ENCODE results near the gene NCCRP1. TPM values are rescaled to one million over a fixed set of nuclear protein-coding genes. Genes with fewer than 3 reads are reported as not detected.

The NCCRP1 gene, protein sequence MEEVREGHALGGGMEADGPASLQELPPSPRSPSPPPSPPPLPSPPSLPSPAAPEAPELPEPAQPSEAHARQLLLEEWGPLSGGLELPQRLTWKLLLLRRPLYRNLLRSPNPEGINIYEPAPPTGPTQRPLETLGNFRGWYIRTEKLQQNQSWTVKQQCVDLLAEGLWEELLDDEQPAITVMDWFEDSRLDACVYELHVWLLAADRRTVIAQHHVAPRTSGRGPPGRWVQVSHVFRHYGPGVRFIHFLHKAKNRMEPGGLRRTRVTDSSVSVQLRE
- not detected in 2 replicates for total RNA-seq (2014; rRNA removed; shearing (Covaris generic))
- total RNA-seq (2022) = not detected in 2 replicates
- Bru-seq, nascent RNA = percentile 13 among the genes with signal in this experiment
- BruChase-seq, experiment 1, labeled RNA remaining after a 6-hour chase = not detected
- not detected for BruChase-seq, experiment 2, labeled RNA remaining after a 2-hour chase
- long read RNA-seq = 0 reads

GRCh38 chr19:39196860-39197562, at the start of gene NCCRP1:
Gene NCCRP1 (plus strand): TSS chr19:39196964. CDS start chr19:39196983, 19 bp downstream.
- Histone ChIP-seq H3K4me2 (ENCODE audit: low read length) (no peak within 1 kb of the TSS), H3K27ac (ENCODE audit: low read depth, low read length, poor library complexity, severe bottlenecking) (no peak within 1 kb of the TSS), H2AFZ (ENCODE audit: low read length) (no peak within 1 kb of the TSS), H3K9me3 (ENCODE audit: low read length) (no peaks in the 10 kb centered on the region), H4K20me1 (ENCODE audit: insufficient read depth, low read length) (no peaks in the 10 kb centered on the region), H3K9me2 (ENCODE audit: insufficient read depth, low read length) (no peaks in the 10 kb centered on the region), H3K79me2 (ENCODE audit: insufficient read depth, low read depth, low read length) (no peaks in the 10 kb centered on the region), H3K36me3 (ENCODE audit: insufficient read depth, low read length) (no peaks in the 10 kb centered on the region), H3K4me1 (ENCODE audit: insufficient read depth, low read length, poor library complexity, severe bottlenecking) (no peaks in the 10 kb centered on the region), H3K4me3 (ENCODE audit: low read depth, low read length, poor library complexity, severe bottlenecking) (no peak within 1 kb of the TSS)
- intact Hi-C loops (cut with micrococcal nuclease; ENCODE audit: unreplicated experiment) = no loop called here
- DNase-seq (ENCODE audit: low spot score) = no peak
- POLR2A ChIA-PET = no interaction called here
- CTCF ChIA-PET (ENCODE audit: unreplicated experiment) = no interaction called here
- TF ChIP-seq, protein P1, sequence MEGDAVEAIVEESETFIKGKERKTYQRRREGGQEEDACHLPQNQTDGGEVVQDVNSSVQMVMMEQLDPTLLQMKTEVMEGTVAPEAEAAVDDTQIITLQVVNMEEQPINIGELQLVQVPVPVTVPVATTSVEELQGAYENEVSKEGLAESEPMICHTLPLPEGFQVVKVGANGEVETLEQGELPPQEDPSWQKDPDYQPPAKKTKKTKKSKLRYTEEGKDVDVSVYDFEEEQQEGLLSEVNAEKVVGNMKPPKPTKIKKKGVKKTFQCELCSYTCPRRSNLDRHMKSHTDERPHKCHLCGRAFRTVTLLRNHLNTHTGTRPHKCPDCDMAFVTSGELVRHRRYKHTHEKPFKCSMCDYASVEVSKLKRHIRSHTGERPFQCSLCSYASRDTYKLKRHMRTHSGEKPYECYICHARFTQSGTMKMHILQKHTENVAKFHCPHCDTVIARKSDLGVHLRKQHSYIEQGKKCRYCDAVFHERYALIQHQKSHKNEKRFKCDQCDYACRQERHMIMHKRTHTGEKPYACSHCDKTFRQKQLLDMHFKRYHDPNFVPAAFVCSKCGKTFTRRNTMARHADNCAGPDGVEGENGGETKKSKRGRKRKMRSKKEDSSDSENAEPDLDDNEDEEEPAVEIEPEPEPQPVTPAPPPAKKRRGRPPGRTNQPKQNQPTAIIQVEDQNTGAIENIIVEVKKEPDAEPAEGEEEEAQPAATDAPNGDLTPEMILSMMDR (conservative IDR thresholded peaks at IDR 0.05; ENCODE audit: low read length) = no peak
- no peak for TF ChIP-seq EZH2phosphoT487 (IDR thresholded peaks at IDR 0.05; ENCODE audit: borderline replicate concordance, low read depth, low read length)
- no TSS peak for BruUV-seq (replicated peaks)

- Histone ChIP-seq H3K4me1 (ENCODE audit: insufficient read depth, low read length, poor library complexity, severe bottlenecking) (no peaks in the 10 kb centered on the region), H3K4me3 (ENCODE audit: low read depth, low read length, poor library complexity, severe bottlenecking) (no peak overlapping the region), H3K36me3 (ENCODE audit: insufficient read depth, low read length) (peaks cover 6% of the 10 kb centered on the region), H3K79me2 (ENCODE audit: insufficient read depth, low read depth, low read length) (peaks cover 10% of the 10 kb centered on the region; the same call in 1 of the 2 replicates), H3K9me3 (ENCODE audit: low read length) (no peaks in the 10 kb centered on the region), H3K9me2 (ENCODE audit: insufficient read depth, low read length) (no peaks in the 10 kb centered on the region), H4K20me1 (ENCODE audit: insufficient read depth, low read length) (no peaks in the 10 kb centered on the region), H2AFZ (ENCODE audit: low read length) (no peak overlapping the region), H3K27ac (ENCODE audit: low read depth, low read length, poor library complexity, severe bottlenecking) (no peak overlapping the region), H3K4me2 (ENCODE audit: low read length) (no peak overlapping the region)
- no TSS peak for BruUV-seq (replicated peaks)
- no peak for TF ChIP-seq EZH2phosphoT487 (IDR thresholded peaks at IDR 0.05; ENCODE audit: borderline replicate concordance, low read depth, low read length)
- TF ChIP-seq, protein P1 (conservative IDR thresholded peaks at IDR 0.05; ENCODE audit: low read length) = no peak
- intact Hi-C loops (cut with micrococcal nuclease; ENCODE audit: unreplicated experiment) = no loop called here
- ChIA-PET POLR2A (interaction anchor here (0.8 kb wide), 1 partner anchor 195 kb away, joined by 6 read pairs; no protein-coding TSS in a partner anchor), CTCF (ENCODE audit: unreplicated experiment) (no interaction called here)
- no peak for DNase-seq (ENCODE audit: low spot score)
Observed at GRCh38 chr19:39147480-39147879, 49.3 kb upstream of the NCCRP1 start.
